CD4-positive, alpha-beta T cell (primary cell): Measurements from ENCODE around the gene SLC7A5. TPM values are rescaled to one million over a fixed set of nuclear protein-coding genes. Genes with fewer than 3 reads are reported as not detected.
"Not testable (repeated sequence)": the region's sequence is repeated elsewhere in the genome, so short reads cannot be mapped to it uniquely, and the experiment has no call there.

Source experiments
- ATAC-seq: fragments of 200-7000 bp; cut with Tn5 transposase; one replicate; pipeline ENCODE4 v1.10.0; 2022; ENCODE audit warnings: mild to moderate bottlenecking; ENCODE audit not compliant: poor library complexity
- CTCF ChIA-PET: fragments of 350-600 bp; sonication (Branson Sonifier 250); formaldehyde crosslinking; loops from one replicate; lab custom pipeline; 2021; ENCODE audit warnings: antibody characterized with exemption, inconsistent platforms; lab: Charles Lee
- POLR2A ChIA-PET: fragments of 350-600 bp; sonication (Branson Sonifier 250); formaldehyde crosslinking; loops from one replicate; lab custom pipeline; 2021; ENCODE audit warnings: antibody characterized with exemption, inconsistent platforms; lab: Charles Lee
- DNase-seq, 14 experiments: peaks; one replicate each; pipeline ENCODE4 v3.0.0-alpha.2; 2013 to 2020; ENCODE audit warnings: mixed read lengths in 2 of 14
- H3K27ac ChIP-seq, 2 donors: one replicate each; pipeline versions ENCODE4 v1.5.1 to v1.7.0; 2013; ENCODE audit warnings: low read length in 2 of 2, low read depth in 1 of 2, mild to moderate bottlenecking in 1 of 2
- H3K27me3 ChIP-seq, 2 experiments: 1 replicate in 1 of 2; 2 replicates in 1 of 2; pipeline versions ENCODE4 v1.6.1 to v1.7.0; 2013; ENCODE audit warnings: low read length in 2 of 2, control low read depth in 1 of 2, mild to moderate bottlenecking in 1 of 2, moderate library complexity in 1 of 2; ENCODE audit not compliant: insufficient read depth in 2 of 2, control insufficient read depth in 1 of 2
- H3K36me3 ChIP-seq: one replicate; pipeline ENCODE4 v1.6.1; 2013; ENCODE audit warnings: low read length, control low read depth; ENCODE audit not compliant: insufficient read depth
- H3K4me1 ChIP-seq: one replicate; pipeline ENCODE4 v1.6.1; 2013; ENCODE audit warnings: low read length, control low read depth; ENCODE audit not compliant: insufficient read depth
- H3K4me3 ChIP-seq: one replicate; pipeline ENCODE4 v1.5.1; 2013; ENCODE audit warnings: mild to moderate bottlenecking, low read length, moderate library complexity
- H3K9me3 ChIP-seq, 2 experiments: 1 replicate in 1 of 2; 2 replicates in 1 of 2; pipeline versions ENCODE4 v1.6.1 to v1.7.0; 2013; ENCODE audit warnings: low read length in 2 of 2, mild to moderate bottlenecking in 2 of 2, control low read depth in 1 of 2, moderate library complexity in 1 of 2; ENCODE audit not compliant: control insufficient read depth in 1 of 2, insufficient read depth in 1 of 2
- H3K27ac Mint-ChIP-seq: one replicate; pipeline ENCODE4 v1.8.0; 2020; ENCODE audit warnings: mixed read lengths
- H3K27me3 Mint-ChIP-seq: one replicate; pipeline ENCODE4 v1.8.0; 2021; ENCODE audit warnings: mixed read lengths
- H3K36me3 Mint-ChIP-seq: one replicate; pipeline ENCODE4 v1.8.0; 2021; ENCODE audit warnings: low read depth, mixed read lengths
- H3K4me1 Mint-ChIP-seq: one replicate; pipeline ENCODE4 v1.8.0; 2021; ENCODE audit warnings: low read depth, mixed read lengths
- H3K4me3 Mint-ChIP-seq: one replicate; pipeline ENCODE4 v1.8.0; 2020; ENCODE audit warnings: mild to moderate bottlenecking, mixed read lengths
- H3K9me3 Mint-ChIP-seq: one replicate; pipeline ENCODE4 v1.8.0; 2020; ENCODE audit warnings: mixed read lengths
- intact Hi-C, 2 experiments: fragments of 100-400 bp; cut with DNase I in 1 of 2; cut with micrococcal nuclease in 1 of 2; formaldehyde crosslinking; loops; one replicate each; pipeline versions ENCODE4 v1.15.1 to v1.9.0; 2023 to 2025; cut with DNase I, micrococcal nuclease
- total RNA-seq, 174 experiments: library from RNA in 2 of 174; stranded (reverse) in 2 of 174; gene quantifications; one replicate each; pipeline ENCODE4 v1.2.3 and lab custom pipeline; 2021 to 2026
- TF ChIP-seq, protein P1 (sequence below): fragments of 200-600 bp; IDR thresholded peaks from one replicate; pipeline ENCODE4 v1.8.0; 2022; ENCODE audit warnings: antibody characterized with exemption, mild to moderate bottlenecking

The SLC7A5 gene
- total RNA-seq, 2 experiments from 2014 or later = 80.3 to 85.3 TPM

DNA sequence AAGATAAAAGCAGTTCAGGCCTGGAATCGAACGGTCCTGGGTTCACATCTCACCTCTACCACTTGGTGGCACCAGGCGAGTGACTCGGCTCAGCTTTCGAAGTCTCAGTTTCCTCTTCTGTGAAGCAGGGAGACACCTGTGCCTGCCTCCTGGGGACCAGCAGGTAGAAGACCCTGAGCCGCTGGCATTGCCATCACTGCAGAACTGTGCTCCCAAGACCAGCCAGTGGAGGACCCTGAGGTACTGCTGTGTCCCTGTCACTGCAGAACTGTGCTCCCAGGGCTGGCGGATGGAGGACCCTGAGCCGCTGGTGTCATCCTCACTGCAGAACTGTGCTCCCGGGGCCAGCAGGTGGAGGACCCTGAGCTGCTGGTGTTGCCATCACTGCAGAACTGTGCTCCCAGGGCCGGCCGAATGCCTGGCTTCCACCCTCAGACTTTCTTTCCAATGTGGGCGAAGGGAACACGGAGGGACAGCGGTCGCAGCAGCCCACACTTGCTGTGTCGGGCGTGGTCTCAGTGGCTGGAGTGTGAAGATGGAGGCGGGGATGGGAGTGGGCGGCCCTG, 8.7 kb upstream of the SLC7A5 start:
- no peaks in the 10 kb centered on the region for H3K27me3 ChIP-seq
- intact Hi-C loops = loop anchor here in 1 of 2 experiments (5.0 kb wide), 1 partner anchor 326 kb away; no protein-coding TSS in a partner anchor
- no peak overlapping the region for H3K4me3 ChIP-seq
- TF ChIP-seq, protein P1, sequence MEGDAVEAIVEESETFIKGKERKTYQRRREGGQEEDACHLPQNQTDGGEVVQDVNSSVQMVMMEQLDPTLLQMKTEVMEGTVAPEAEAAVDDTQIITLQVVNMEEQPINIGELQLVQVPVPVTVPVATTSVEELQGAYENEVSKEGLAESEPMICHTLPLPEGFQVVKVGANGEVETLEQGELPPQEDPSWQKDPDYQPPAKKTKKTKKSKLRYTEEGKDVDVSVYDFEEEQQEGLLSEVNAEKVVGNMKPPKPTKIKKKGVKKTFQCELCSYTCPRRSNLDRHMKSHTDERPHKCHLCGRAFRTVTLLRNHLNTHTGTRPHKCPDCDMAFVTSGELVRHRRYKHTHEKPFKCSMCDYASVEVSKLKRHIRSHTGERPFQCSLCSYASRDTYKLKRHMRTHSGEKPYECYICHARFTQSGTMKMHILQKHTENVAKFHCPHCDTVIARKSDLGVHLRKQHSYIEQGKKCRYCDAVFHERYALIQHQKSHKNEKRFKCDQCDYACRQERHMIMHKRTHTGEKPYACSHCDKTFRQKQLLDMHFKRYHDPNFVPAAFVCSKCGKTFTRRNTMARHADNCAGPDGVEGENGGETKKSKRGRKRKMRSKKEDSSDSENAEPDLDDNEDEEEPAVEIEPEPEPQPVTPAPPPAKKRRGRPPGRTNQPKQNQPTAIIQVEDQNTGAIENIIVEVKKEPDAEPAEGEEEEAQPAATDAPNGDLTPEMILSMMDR = no peak
- H3K27ac ChIP-seq = no peak overlapping the region
- Mint-ChIP-seq H3K36me3 (no peaks in the 10 kb centered on the region), H3K27ac (no peak overlapping the region), H3K4me3 (no peak overlapping the region), H3K27me3 (no peaks in the 10 kb centered on the region), H3K9me3 (no peaks in the 10 kb centered on the region), H3K4me1 (peaks cover 11% of the 10 kb centered on the region)
- POLR2A ChIA-PET = no interaction called here
- no peaks in the 10 kb centered on the region for H3K36me3 ChIP-seq
- peak in 3 of 14 experiments; percentile 30 to 38 (median 30) for DNase-seq
- CTCF ChIA-PET = no interaction called here
- H3K9me3 ChIP-seq = no peaks in the 10 kb centered on the region
- peaks cover 11% of the 10 kb centered on the region for H3K4me1 ChIP-seq
- ATAC-seq = no peak

DNA sequence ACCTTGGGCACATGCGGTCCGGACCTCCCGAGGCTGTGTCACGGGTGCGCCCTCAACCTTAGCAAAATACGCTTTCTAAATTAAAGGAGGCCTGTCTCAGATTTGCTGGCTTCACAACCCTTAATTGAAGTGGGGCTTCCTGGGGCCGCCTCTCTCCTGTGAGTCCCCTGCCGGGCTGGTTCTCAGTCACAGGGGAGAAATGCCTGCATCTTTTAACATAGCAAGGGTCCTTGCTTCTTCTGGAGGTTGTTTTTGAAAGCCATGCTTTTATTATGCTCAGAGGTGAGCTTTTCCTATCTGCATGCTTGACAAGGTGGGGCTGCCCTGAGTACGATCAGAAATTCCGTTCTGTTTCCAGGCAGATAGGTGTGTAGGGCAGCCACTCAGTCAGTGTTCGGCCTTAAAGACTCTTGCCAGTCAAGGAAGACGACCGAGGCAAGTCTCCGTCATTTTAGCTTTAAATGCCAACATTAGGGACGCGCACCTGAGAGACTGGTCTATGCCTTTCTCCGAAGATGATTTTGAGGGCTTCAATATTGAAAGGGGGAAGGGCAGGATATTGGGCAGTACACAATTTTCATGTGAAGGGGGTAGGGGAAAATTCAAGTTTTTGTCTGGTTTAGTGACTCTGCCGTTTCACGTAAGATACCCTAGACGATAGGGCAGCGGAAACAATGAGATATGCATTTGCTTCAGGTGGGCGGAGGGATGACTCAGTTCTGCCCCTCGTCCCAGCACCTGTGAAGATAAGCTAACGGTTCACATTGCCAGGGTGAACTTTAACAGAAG, 5.5 kb upstream of the SLC7A5 start:
- TF ChIP-seq, protein P1 = no peak
- no peak overlapping the region for H3K27ac ChIP-seq
- Mint-ChIP-seq H3K4me1 (peaks cover 19% of the 10 kb centered on the region), H3K27me3 (no peaks in the 10 kb centered on the region), H3K36me3 (no peaks in the 10 kb centered on the region), H3K4me3 (no peak overlapping the region), H3K27ac (no peak overlapping the region), H3K9me3 (no peaks in the 10 kb centered on the region)
- no peaks in the 10 kb centered on the region for H3K9me3 ChIP-seq
- H3K27me3 ChIP-seq = no peaks in the 10 kb centered on the region
- H3K4me3 ChIP-seq = peak overlapping the region; percentile 9
- no peaks in the 10 kb centered on the region for H3K36me3 ChIP-seq
- POLR2A ChIA-PET = no interaction called here
- CTCF ChIA-PET = interaction anchor here (1.0 to 2.9 kb wide), 2 partner anchors 21 to 95 kb away, joined by 3 to 35 read pairs; no protein-coding TSS in a partner anchor
- peak in 6 of 14 experiments; percentile 29 to 68 (median 41) for DNase-seq
- intact Hi-C loops = loop anchor here in 1 of 2 experiments (5.0 kb wide), 1 partner anchor 323 kb away; no protein-coding TSS in a partner anchor
- H3K4me1 ChIP-seq = peaks cover 17% of the 10 kb centered on the region
- peak; percentile 40 for ATAC-seq

DNA sequence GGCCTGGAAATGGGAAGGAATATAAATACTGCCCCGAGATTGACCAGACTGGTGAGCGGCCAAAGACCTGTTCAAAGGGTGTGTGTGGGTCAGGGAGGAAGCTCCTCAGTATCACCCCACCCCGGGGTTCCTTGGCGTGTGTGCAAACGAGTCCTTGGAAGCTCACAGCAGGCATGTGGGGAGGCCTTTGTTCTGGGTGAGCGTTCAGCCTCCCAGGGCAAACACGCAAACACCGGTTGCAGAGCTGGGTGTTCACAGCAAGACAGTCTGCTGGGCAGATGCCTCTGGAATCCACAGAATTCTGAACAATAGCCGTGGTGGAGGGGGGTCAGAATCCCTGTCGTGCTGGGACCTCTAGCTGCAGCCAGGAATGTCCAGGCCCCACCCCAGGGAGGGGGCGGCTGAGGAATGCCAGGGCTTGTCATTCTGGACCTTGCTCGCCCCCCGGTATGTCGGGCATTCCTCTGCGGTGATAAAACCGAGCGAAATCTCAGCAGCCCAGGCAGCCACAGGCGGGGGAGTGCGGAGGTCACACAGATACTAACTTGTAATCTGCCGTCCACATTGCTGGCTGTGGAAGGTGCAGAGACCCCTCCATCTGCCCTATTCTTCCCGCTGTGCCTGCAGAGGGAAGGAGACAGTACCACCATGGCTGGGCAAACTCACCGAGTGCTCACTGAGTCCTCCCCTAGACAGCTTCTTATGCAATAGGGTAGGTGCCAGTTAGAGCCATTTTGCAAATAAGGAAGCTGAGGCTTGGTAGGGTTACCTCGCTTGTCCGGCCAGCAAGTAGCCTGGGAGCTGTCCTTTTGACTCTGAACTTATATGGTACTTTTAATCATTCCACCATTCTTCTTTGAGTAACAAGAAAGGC, 1.3 kb upstream of the SLC7A5 start:
- peaks cover 12% of the 10 kb centered on the region for H3K36me3 Mint-ChIP-seq
- not testable (repeated sequence) for H3K36me3 ChIP-seq, H3K9me3 Mint-ChIP-seq, H3K27me3 Mint-ChIP-seq, H3K27ac ChIP-seq, H3K9me3 ChIP-seq, H3K4me3 ChIP-seq, ATAC-seq, H3K27me3 ChIP-seq
- ChIA-PET CTCF (interaction anchor here (0.7 to 5.6 kb wide), 18 partner anchors 14 to 102 kb away, joined by 3 to 127 read pairs (median 4); no protein-coding TSS in a partner anchor), POLR2A (interaction anchor here (1.1 to 6.3 kb wide), 6 partner anchors 11 to 105 kb away, joined by 3 to 52 read pairs (median 7); partner anchors contain the start of gene KLHDC4)
- peak in 1 of 14 experiments; percentile 31 for DNase-seq
- peaks cover 51% of the 10 kb centered on the region for H3K4me1 ChIP-seq
- peak overlapping the region; percentile 74 for H3K4me3 Mint-ChIP-seq
- peaks cover 48% of the 10 kb centered on the region for H3K4me1 Mint-ChIP-seq
- peak overlapping the region; percentile 85 for H3K27ac Mint-ChIP-seq
- intact Hi-C loops = loop anchor here (1.0 kb wide), 3 partner anchors 20 to 91 kb away; no protein-coding TSS in a partner anchor

DNA sequence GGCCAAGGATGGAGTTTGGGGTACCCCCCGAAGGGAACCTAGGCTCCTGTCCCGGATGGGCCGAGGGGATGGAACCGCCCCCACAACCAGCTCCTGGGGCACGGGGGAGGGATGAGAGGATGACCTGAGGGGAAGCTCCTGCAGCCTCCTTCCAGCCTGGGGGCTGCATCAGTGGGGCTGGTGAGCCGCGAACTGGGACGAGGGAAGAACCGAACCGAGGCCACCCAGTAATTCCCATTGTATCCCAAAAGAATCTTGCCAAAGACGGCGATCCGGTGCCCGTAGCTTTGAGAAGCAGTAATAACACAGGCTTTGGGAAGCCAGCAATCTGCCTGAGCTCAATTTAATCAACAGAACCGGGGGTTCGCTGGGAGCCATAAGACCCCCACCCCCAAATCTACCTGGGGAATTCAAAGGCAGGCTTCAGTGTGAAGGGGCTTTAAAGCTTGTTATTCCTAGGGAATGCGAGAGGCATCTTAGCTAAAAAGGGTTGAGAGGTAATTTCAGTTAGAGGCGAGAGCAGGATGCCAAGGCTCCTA, 641 bp upstream of the SLC7A5 start:
- H3K27ac ChIP-seq, H3K9me3 ChIP-seq, ATAC-seq, H3K36me3 ChIP-seq, H3K27me3 Mint-ChIP-seq, H3K27me3 ChIP-seq, H3K4me3 ChIP-seq, H3K9me3 Mint-ChIP-seq: not testable (repeated sequence)
- peak overlapping the region; percentile 74 for H3K4me3 Mint-ChIP-seq
- peak overlapping the region; percentile 89 for H3K27ac Mint-ChIP-seq
- intact Hi-C loops = loop anchor here in 1 of 2 experiments (10.0 kb wide), 1 partner anchor 485 kb away; the partner anchor contains the start of gene FBXO31
- ChIA-PET POLR2A (interaction anchor here (0.7 to 6.3 kb wide), 11 partner anchors 14 to 104 kb away, joined by 3 to 52 read pairs (median 8); partner anchors contain the start of genes BANP and KLHDC4), CTCF (interaction anchor here (2.2 to 5.6 kb wide), 4 partner anchors 17 to 101 kb away, joined by 13 to 127 read pairs (median 23); no protein-coding TSS in a partner anchor)
- peaks cover 13% of the 10 kb centered on the region for H3K36me3 Mint-ChIP-seq
- peak in 1 of 14 experiments; percentile 35 for DNase-seq
- H3K4me1 ChIP-seq = peaks cover 52% of the 10 kb centered on the region
- peaks cover 48% of the 10 kb centered on the region for H3K4me1 Mint-ChIP-seq
